Measurements from ENCODE around the gene PLXNB1. TPM values are rescaled to one million over a fixed set of nuclear protein-coding genes. Genes with fewer than 3 reads are reported as not detected.

PLXNB1 gene
- total and polyA plus RNA-seq, 12 donors, result 27.7 to 135 (median 32.4) TPM

- intact Hi-C loops (cut with DNase I), result loop anchor here in 2 of 10 donors (10.0 kb wide), 1 partner anchor 135 kb away; no protein-coding TSS in a partner anchor
- ATAC-seq (no peak), DNase-seq (no peak)
- Histone ChIP-seq H3K27ac (no peak overlapping the region), H3K27me3 (no peaks in the 10 kb centered on the region), H3K36me3 (peaks cover 0 to 99% (median 27%) of the 10 kb centered on the region in 9 donors), H3K4me3 (no peak overlapping the region), H3K4me1 (no peaks in the 10 kb centered on the region), H3K9me3 (no peaks in the 10 kb centered on the region)
- 94 to 95% methylated on average over 31 of the region's 31 CpGs for WGBS, 2 donors
- TF ChIP-seq CTCF (IDR thresholded peaks at IDR 0.05), result no peak
Measured at GRCh38 chr3:48409291-48410201, 20.3 kb downstream of the PLXNB1 start.

GRCh38 chr3:48408823-48409281 is 21.0 kb downstream of the PLXNB1 start:
- intact Hi-C loops (cut with DNase I), result loop anchor here in 2 of 10 donors (10.0 kb wide), 1 partner anchor 134 kb away; no protein-coding TSS in a partner anchor
- TF ChIP-seq CTCF (IDR thresholded peaks at IDR 0.05), result no peak
- H3K36me3 ChIP-seq, result peaks cover 0 to 99% (median 27%) of the 10 kb centered on the region in 9 donors
- ATAC-seq, result no peak
- H3K4me3 ChIP-seq, result no peak overlapping the region
- H3K27ac ChIP-seq, result no peak overlapping the region
- H3K9me3 ChIP-seq, result no peaks in the 10 kb centered on the region
- H3K4me1 ChIP-seq, result no peaks in the 10 kb centered on the region
- no peaks in the 10 kb centered on the region for H3K27me3 ChIP-seq
- 82 to 83% methylated on average over 4 of the region's 4 CpGs for WGBS, 2 donors
- no peak for DNase-seq

- intact Hi-C loops (cut with DNase I), result loop anchor here in 2 of 10 donors (10.0 kb wide), 1 partner anchor 133 kb away; no protein-coding TSS in a partner anchor
- ATAC-seq (no peak), DNase-seq (peak in 1 of 2 donors; percentile 2)
- 80 to 88% methylated on average over 8 of the region's 8 CpGs for WGBS, 2 donors
- H3K27ac ChIP-seq, result no peak overlapping the region
- H3K36me3 ChIP-seq, result peaks cover 0 to 94% (median 25%) of the 10 kb centered on the region in 9 donors
- H3K27me3 ChIP-seq, result no peaks in the 10 kb centered on the region
- no peak for TF ChIP-seq CTCF (IDR thresholded peaks at IDR 0.05)
- no peaks in the 10 kb centered on the region for H3K9me3 ChIP-seq
- H3K4me1 ChIP-seq, result peaks cover 0 to under 1% (median 0%) of the 10 kb centered on the region in 9 donors
- H3K4me3 ChIP-seq, result no peak overlapping the region
Measured at GRCh38 chr3:48407542-48408099, 22.3 kb downstream of the PLXNB1 start.

Measured in heart right ventricle (tissue), 16 donors.